HEK293 (cell line): Measurements from ENCODE around the gene ITGA2B.

Experiments used
- ATF2 ChIP-seq: fragments of 450-650 bp; formaldehyde crosslinking; IDR thresholded peaks from 2 replicates; pipeline ENCODE4 v1.5.1; 2016; ENCODE audit warnings: missing biosample characterization, missing genetic modification characterization, low read depth
- CTCF ChIP-seq: fragments of 450-650 bp; formaldehyde crosslinking; IDR thresholded peaks from 2 replicates; pipeline ENCODE4 v1.5.1; 2016; ENCODE audit warnings: missing biosample characterization, missing genetic modification characterization
- HOXC10 ChIP-seq: sonication (generic); formaldehyde crosslinking; IDR thresholded peaks from 2 replicates; pipeline ENCODE4 v1.8.1; 2023; ENCODE audit warnings: mild to moderate bottlenecking, missing genetic modification reagents
- ZNF121 ChIP-seq: fragments of 450-650 bp; formaldehyde crosslinking; IDR thresholded peaks from 2 replicates; pipeline ENCODE4 v1.5.1; 2016; ENCODE audit warnings: missing biosample characterization, missing genetic modification characterization
- ZNF184 ChIP-seq: fragments of 450-650 bp; IDR thresholded peaks from 2 replicates; pipeline ENCODE4 v1.5.1; 2018; ENCODE audit warnings: missing biosample characterization, mild to moderate bottlenecking, missing genetic modification characterization
- ZNF416 ChIP-seq: fragments of 450-650 bp; formaldehyde crosslinking; IDR thresholded peaks from 2 replicates; pipeline ENCODE4 v1.5.1; 2016; ENCODE audit warnings: missing biosample characterization, missing genetic modification characterization
- ZNF629 ChIP-seq: fragments of 450-650 bp; formaldehyde crosslinking; IDR thresholded peaks from 2 replicates; pipeline ENCODE4 v1.5.1; 2017; ENCODE audit warnings: missing biosample characterization, missing genetic modification characterization
- ZNF792 ChIP-seq: fragments of 450-650 bp; formaldehyde crosslinking; IDR thresholded peaks from 2 replicates; pipeline ENCODE4 v1.5.1; 2016; ENCODE audit warnings: missing biosample characterization, missing genetic modification characterization
- TF ChIP-seq, protein P1 (sequence below): fragments of 450-650 bp; formaldehyde crosslinking; IDR thresholded peaks from 2 replicates; pipeline ENCODE4 v1.5.1; 2016; ENCODE audit warnings: missing biosample characterization, missing genetic modification characterization

- TF ChIP-seq CTCF (tag by site-specific recombination) (no peak), ZNF184 (tag by site-specific recombination) (no peak), ZNF121 (tag by site-specific recombination) (no peak), ATF2 (tag by site-specific recombination) (no peak), ZNF792 (tag by site-specific recombination) (no peak), ZNF629 (no peak), ZNF416 (tag by site-specific recombination) (no peak), HOXC10 (no peak)
- TF ChIP-seq, protein P1, sequence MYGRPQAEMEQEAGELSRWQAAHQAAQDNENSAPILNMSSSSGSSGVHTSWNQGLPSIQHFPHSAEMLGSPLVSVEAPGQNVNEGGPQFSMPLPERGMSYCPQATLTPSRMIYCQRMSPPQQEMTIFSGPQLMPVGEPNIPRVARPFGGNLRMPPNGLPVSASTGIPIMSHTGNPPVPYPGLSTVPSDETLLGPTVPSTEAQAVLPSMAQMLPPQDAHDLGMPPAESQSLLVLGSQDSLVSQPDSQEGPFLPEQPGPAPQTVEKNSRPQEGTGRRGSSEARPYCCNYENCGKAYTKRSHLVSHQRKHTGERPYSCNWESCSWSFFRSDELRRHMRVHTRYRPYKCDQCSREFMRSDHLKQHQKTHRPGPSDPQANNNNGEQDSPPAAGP (tag by site-specific recombination) = no peak
Observed at GRCh38 chr17:44417553-44417952, 28.1 kb upstream of the ITGA2B start.
